GM12878 (cell line): ENCODE data around the gene MAML3.

Experiments
- ATF7 ChIP-seq: fragments of 450-650 bp; IDR thresholded peaks from 2 replicates; pipeline ENCODE4 v1.6.1; 2016; ENCODE audit warnings: low read depth, mild to moderate bottlenecking
- POLR2AphosphoS2 ChIP-seq: IDR thresholded peaks from 2 replicates; pipeline ENCODE4 v1.6.1; 2011; ENCODE audit warnings: low read depth, mild to moderate bottlenecking, low read length, improper control_type of control experiment, moderate library complexity
- REST ChIP-seq: IDR thresholded peaks from 2 replicates; pipeline ENCODE4 v1.6.1; 2012; ENCODE audit warnings: mild to moderate bottlenecking, low read depth, low read length
- RFX5 ChIP-seq: IDR thresholded peaks from 2 replicates; pipeline ENCODE4 v1.6.1; 2011; ENCODE audit warnings: low read depth, low read length, improper control_type of control experiment

- TF ChIP-seq ATF7, result no peak
- TF ChIP-seq REST, result no peak
- no peak for TF ChIP-seq POLR2AphosphoS2
- TF ChIP-seq RFX5, result no peak
Measured at GRCh38 chr4:139852612-139853269, 301.2 kb downstream of the MAML3 start.
